ENCODE measurements around the gene NDUFV1.
"Not testable (repeated sequence)": the region's sequence is repeated elsewhere in the genome, so short reads cannot be mapped to it uniquely, and the experiment has no call there.

The NDUFV1 gene

DNA sequence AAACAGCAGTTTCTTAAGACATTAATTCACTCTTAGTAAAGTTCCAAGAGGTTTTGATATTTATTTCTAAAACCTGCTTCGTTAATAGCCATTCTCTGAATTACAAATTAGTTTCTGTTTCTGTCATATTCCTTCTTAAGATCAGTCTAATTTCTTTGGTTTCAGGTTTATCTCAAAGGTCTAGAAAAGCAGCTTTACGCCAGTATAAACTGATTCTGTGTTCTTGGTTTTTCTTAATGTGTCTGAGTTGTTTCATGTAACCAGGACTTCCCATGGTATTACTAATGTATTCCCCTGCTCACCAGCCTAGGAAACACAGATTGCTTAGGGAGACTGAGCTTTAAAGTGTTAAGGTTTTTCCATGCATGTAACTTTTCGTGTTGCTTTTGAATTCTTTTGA is 50.6 kb downstream of the NDUFV1 start:
- no peak for DNase-seq (ENCODE audit: low read depth)

DNA sequence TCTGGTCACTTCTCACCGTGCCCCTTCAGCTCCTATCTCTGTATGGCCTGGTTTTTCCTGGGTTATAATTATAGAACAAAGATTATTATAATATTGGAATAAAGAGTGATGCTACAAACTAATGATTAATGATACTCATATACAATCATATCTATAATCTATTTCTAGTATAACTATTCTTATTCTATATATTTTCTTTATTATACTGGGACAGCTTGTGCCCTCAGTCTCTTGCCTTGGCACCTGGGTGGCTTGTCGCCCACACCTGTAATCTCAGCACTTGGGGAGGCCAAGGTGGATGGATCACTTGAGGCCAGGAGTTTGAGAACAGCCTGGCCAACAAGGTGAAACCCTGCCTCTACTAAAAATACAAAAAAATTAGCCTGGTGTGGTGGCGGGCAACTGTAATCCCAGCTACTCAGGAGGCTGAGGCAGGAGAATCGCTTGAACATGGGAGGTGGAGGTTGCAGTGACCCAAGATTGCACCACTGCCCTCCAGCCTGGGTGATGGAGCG is 53.0 kb downstream of the NDUFV1 start:
- DNase-seq (ENCODE audit: low read depth), result not testable (repeated sequence)

DNA sequence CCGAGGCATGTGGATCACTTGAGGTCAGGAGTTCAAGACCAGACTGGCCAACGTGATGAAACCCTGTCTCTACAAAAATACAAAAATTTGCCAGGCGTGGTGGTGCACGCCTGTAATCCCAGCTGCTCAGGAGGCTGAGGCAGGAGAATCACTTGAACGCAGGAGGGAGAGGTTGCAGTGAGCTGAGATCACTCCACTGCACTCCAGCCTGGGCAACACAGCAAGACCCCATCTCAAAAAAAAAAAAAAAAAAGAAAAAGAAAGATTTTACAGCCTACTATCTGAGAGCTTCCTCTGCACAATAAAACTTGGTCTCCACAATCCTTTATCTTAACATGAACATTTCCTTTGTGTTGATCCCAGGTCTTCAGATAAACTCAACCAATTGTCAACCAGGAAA is 54.0 kb downstream of the NDUFV1 start:
- DNase-seq (ENCODE audit: low read depth), result not testable (repeated sequence)

Data from CMK (cell line).